H9 (cell line): Measurements from ENCODE around the gene CLCN2. TPM values are rescaled to one million over a fixed set of nuclear protein-coding genes. Genes with fewer than 3 reads are reported as not detected.

Experiments used
- DNase-seq: peaks from one replicate; pipeline ENCODE4 v3.0.0-alpha.2; 2017
- H2AFZ ChIP-seq: one replicate; pipeline ENCODE4 v1.6.1; 2013; ENCODE audit warnings: mild to moderate bottlenecking, low read length, control low read depth, moderate library complexity
- H2AK5ac ChIP-seq: 2 replicates; pipeline ENCODE4 v1.6.1; 2013; ENCODE audit warnings: low read length, control low read depth, mixed read lengths; ENCODE audit not compliant: insufficient read length
- H2BK120ac ChIP-seq: one replicate; pipeline ENCODE4 v1.6.1; 2013; ENCODE audit warnings: low read depth, mild to moderate bottlenecking, low read length, control low read depth, inconsistent platforms; ENCODE audit not compliant: poor library complexity, severe bottlenecking
- H2BK12ac ChIP-seq: 2 replicates; pipeline ENCODE4 v1.6.1; 2013; ENCODE audit warnings: low read length, control low read depth, mixed read lengths, low read depth; ENCODE audit not compliant: insufficient read length
- H2BK15ac ChIP-seq: 2 replicates; pipeline ENCODE4 v1.6.1; 2013; ENCODE audit warnings: low read depth, low read length, control low read depth
- H2BK20ac ChIP-seq: one replicate; pipeline ENCODE4 v1.6.1; 2013; ENCODE audit warnings: low read depth, mild to moderate bottlenecking, low read length, control low read depth, inconsistent platforms; ENCODE audit not compliant: poor library complexity, severe bottlenecking
- H2BK5ac ChIP-seq: 2 replicates; pipeline ENCODE4 v1.6.1; 2013; ENCODE audit warnings: low read length, control low read depth, mixed read lengths; ENCODE audit not compliant: insufficient read length
- H3K14ac ChIP-seq: 2 replicates; pipeline ENCODE4 v1.6.1; 2013; ENCODE audit warnings: low read length, control low read depth; ENCODE audit not compliant: insufficient read depth
- H3K18ac ChIP-seq: 2 replicates; pipeline ENCODE4 v1.6.1; 2013; ENCODE audit warnings: low read depth, mild to moderate bottlenecking, mixed read lengths, low read length, control low read depth; ENCODE audit not compliant: insufficient read length
- H3K23ac ChIP-seq: 2 replicates; pipeline ENCODE4 v1.6.1; 2013; ENCODE audit warnings: low read length, control low read depth, mixed read lengths, low read depth; ENCODE audit not compliant: insufficient read length
- H3K23me2 ChIP-seq: 2 replicates; pipeline ENCODE4 v1.6.1; 2013; ENCODE audit warnings: low read depth, mild to moderate bottlenecking, mixed read lengths, low read length, control low read depth; ENCODE audit not compliant: insufficient read length, poor library complexity, severe bottlenecking
- H3K27ac ChIP-seq: 2 replicates; pipeline ENCODE4 v1.5.1; 2013; ENCODE audit warnings: low read length, control low read depth, mixed read lengths, low read depth; ENCODE audit not compliant: insufficient read length
- H3K27me3 ChIP-seq: 2 replicates; pipeline ENCODE4 v1.6.1; 2013; ENCODE audit warnings: low read length, control low read depth, inconsistent platforms; ENCODE audit not compliant: insufficient read depth
- H3K4ac ChIP-seq: 2 replicates; pipeline ENCODE4 v1.6.1; 2013; ENCODE audit warnings: low read depth, mild to moderate bottlenecking, control low read depth, inconsistent platforms, low read length, moderate library complexity
- H3K4me1 ChIP-seq: 2 replicates; pipeline ENCODE4 v1.6.1; 2013; ENCODE audit warnings: low read length, control low read depth, inconsistent platforms; ENCODE audit not compliant: insufficient read depth
- H3K4me2 ChIP-seq: 2 replicates; pipeline ENCODE4 v1.6.1; 2013; ENCODE audit warnings: low read length, control low read depth, mixed read lengths; ENCODE audit not compliant: insufficient read length, insufficient read depth
- H3K56ac ChIP-seq: 2 replicates; pipeline ENCODE4 v1.6.1; 2013; ENCODE audit warnings: low read depth, mild to moderate bottlenecking, mixed read lengths, low read length, control low read depth; ENCODE audit not compliant: insufficient read length
- H3K79me1 ChIP-seq: 2 replicates; pipeline ENCODE4 v1.6.1; 2013; ENCODE audit warnings: low read depth, mild to moderate bottlenecking, moderate library complexity, low read length, control low read depth, inconsistent platforms; ENCODE audit not compliant: insufficient read depth, poor library complexity, severe bottlenecking
- H3K79me2 ChIP-seq: 2 replicates; pipeline ENCODE4 v1.6.1; 2013; ENCODE audit warnings: low read length, control low read depth, inconsistent platforms; ENCODE audit not compliant: insufficient read depth
- H3K9ac ChIP-seq: 2 replicates; pipeline ENCODE4 v1.6.1; 2013; ENCODE audit warnings: low read length, control low read depth, mixed read lengths; ENCODE audit not compliant: insufficient read length; ENCODE audit errors: extremely low read depth
- H3K9me3 ChIP-seq: one replicate; pipeline ENCODE4 v1.6.1; 2013; ENCODE audit warnings: low read depth, low read length, inconsistent platforms; ENCODE audit not compliant: control insufficient read depth
- H3T11ph ChIP-seq: one replicate; pipeline ENCODE4 v1.6.1; 2013; ENCODE audit warnings: mild to moderate bottlenecking, low read length, control low read depth, inconsistent platforms
- H4K20me1 ChIP-seq: one replicate; pipeline ENCODE4 v1.6.1; 2013; ENCODE audit not compliant: control insufficient read depth, insufficient read length, insufficient read depth
- H4K5ac ChIP-seq: 2 replicates; pipeline ENCODE4 v1.6.1; 2013; ENCODE audit warnings: low read depth, mild to moderate bottlenecking, mixed read lengths, low read length, control low read depth; ENCODE audit not compliant: insufficient read length
- H4K8ac ChIP-seq: replicated peaks from 2 replicates; pipeline ENCODE4 v1.6.1; 2013; ENCODE audit warnings: low read length, control low read depth, mixed read lengths, low read depth; ENCODE audit not compliant: insufficient read length
- H4K91ac ChIP-seq: 2 replicates; pipeline ENCODE4 v1.6.1; 2013; ENCODE audit warnings: low read depth, mild to moderate bottlenecking, moderate library complexity, mixed read lengths, low read length, control low read depth; ENCODE audit not compliant: insufficient read length
- H3K27ac Mint-ChIP-seq, 3 experiments: 2 replicates in 2 of 3; 3 replicates in 1 of 3; pipeline ENCODE4 v1.8.0; 2020 to 2021; ENCODE audit warnings: mixed read lengths in 3 of 3, mild to moderate bottlenecking in 1 of 3, moderate library complexity in 1 of 3
- H3K27me3 Mint-ChIP-seq: 2 replicates; pipeline ENCODE4 v1.8.0; 2021; ENCODE audit warnings: low read depth, mild to moderate bottlenecking, moderate library complexity, mixed read lengths
- H3K36me3 Mint-ChIP-seq, 3 experiments: 2 replicates in 2 of 3; 3 replicates in 1 of 3; pipeline ENCODE4 v1.8.0; 2020 to 2021; ENCODE audit warnings: low read depth in 3 of 3, mixed read lengths in 3 of 3; ENCODE audit not compliant: insufficient read depth in 1 of 3
- H3K4me1 Mint-ChIP-seq, 2 experiments: 2 replicates each; pipeline ENCODE4 v1.8.0; 2020; ENCODE audit warnings: mixed read lengths in 2 of 2
- H3K4me3 Mint-ChIP-seq, 2 experiments: 2 replicates in 1 of 2; 3 replicates in 1 of 2; pipeline ENCODE4 v1.8.0; 2020 to 2021; ENCODE audit warnings: mild to moderate bottlenecking in 2 of 2, mixed read lengths in 2 of 2, moderate library complexity in 1 of 2
- H3K9me3 Mint-ChIP-seq, 2 experiments: 2 replicates in 1 of 2; 3 replicates in 1 of 2; pipeline ENCODE4 v1.8.0; 2020; ENCODE audit warnings: mild to moderate bottlenecking in 2 of 2, mixed read lengths in 2 of 2, moderate library complexity in 1 of 2
- WGBS: extraction: QIAGEN DNeasy Blood & Tissue Kit; methylation state at CpG from one replicate; pipeline ENCODE4 v1.1.7; 2013; ENCODE audit warnings: missing lambda C conversion rate, low lambda C conversion rate, mixed read lengths; ENCODE audit not compliant: insufficient read length; ENCODE audit errors: extremely low coverage; 5-methylcytosine and 5-hydroxymethylcytosine counted together
- total RNA-seq: library from RNA; stranded (reverse); gene quantifications from 2 replicates; pipeline ENCODE4 v1.2.1, GENCODE V29; 2021
- TF ChIP-seq, protein P1 (sequence below): fragments of 200-600 bp; sonication (generic); conservative IDR thresholded peaks from 3 replicates; pipeline ENCODE4 v1.8.0; 2021; ENCODE audit warnings: antibody characterized with exemption, mild to moderate bottlenecking

The CLCN2 gene
- total RNA-seq, 1 experiment from 2014 or later, result 17.2 TPM

- TF ChIP-seq, protein P1, sequence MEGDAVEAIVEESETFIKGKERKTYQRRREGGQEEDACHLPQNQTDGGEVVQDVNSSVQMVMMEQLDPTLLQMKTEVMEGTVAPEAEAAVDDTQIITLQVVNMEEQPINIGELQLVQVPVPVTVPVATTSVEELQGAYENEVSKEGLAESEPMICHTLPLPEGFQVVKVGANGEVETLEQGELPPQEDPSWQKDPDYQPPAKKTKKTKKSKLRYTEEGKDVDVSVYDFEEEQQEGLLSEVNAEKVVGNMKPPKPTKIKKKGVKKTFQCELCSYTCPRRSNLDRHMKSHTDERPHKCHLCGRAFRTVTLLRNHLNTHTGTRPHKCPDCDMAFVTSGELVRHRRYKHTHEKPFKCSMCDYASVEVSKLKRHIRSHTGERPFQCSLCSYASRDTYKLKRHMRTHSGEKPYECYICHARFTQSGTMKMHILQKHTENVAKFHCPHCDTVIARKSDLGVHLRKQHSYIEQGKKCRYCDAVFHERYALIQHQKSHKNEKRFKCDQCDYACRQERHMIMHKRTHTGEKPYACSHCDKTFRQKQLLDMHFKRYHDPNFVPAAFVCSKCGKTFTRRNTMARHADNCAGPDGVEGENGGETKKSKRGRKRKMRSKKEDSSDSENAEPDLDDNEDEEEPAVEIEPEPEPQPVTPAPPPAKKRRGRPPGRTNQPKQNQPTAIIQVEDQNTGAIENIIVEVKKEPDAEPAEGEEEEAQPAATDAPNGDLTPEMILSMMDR, result no peak
- H3K4me1 ChIP-seq, result no peaks in the 10 kb centered on the region
- H3K4me3 Mint-ChIP-seq, result peak overlapping the region in 1 of 2 experiments; percentile 63; a peak in 4 of 5 replicates
- no peaks in the 10 kb centered on the region; a peak in 1 of 5 replicates for H3K9me3 Mint-ChIP-seq
- H2BK15ac ChIP-seq, result no peak overlapping the region
- H3K4me2 ChIP-seq, result no peak overlapping the region
- no peak overlapping the region for H3K23ac ChIP-seq
- H4K20me1 ChIP-seq, result peaks cover 4% of the 10 kb centered on the region
- no peak overlapping the region for H4K8ac ChIP-seq
- peak overlapping the region in 2 of 3 experiments; percentile 6 to 90; a peak in 3 of 7 replicates for H3K27ac Mint-ChIP-seq
- H2AK5ac ChIP-seq, result no peak overlapping the region
- no peak overlapping the region for H2BK12ac ChIP-seq
- no peaks in the 10 kb centered on the region; the same call in 1 of the 2 replicates for H3K27me3 Mint-ChIP-seq
- no peak overlapping the region for H2BK20ac ChIP-seq
- no peak for DNase-seq
- peaks cover 10% of the 10 kb centered on the region for H3K23me2 ChIP-seq
- WGBS, result no CpG with 5 or more reads among the region's 7 CpGs
- no peak overlapping the region for H4K5ac ChIP-seq
- no peak overlapping the region for H3K18ac ChIP-seq
- H2AFZ ChIP-seq, result no peak overlapping the region
- no peak overlapping the region for H3K4ac ChIP-seq
- H3K56ac ChIP-seq, result no peak overlapping the region
- H3K79me1 ChIP-seq, result no peaks in the 10 kb centered on the region
- no peak overlapping the region for H3K9ac ChIP-seq
- H3K4me1 Mint-ChIP-seq, result peaks cover 34 to 37% of the 10 kb centered on the region in 2 experiments
- H4K91ac ChIP-seq, result no peak overlapping the region
- H2BK5ac ChIP-seq, result no peak overlapping the region
- no peak overlapping the region for H3K14ac ChIP-seq
- H3K79me2 ChIP-seq, result no peaks in the 10 kb centered on the region
- H3K27me3 ChIP-seq, result no peaks in the 10 kb centered on the region
- no peak overlapping the region for H2BK120ac ChIP-seq
- H3K36me3 Mint-ChIP-seq, result peaks cover 22 to 44% (median 29%) of the 10 kb centered on the region in 3 experiments
- no peak overlapping the region for H3K27ac ChIP-seq
- H3T11ph ChIP-seq, result no peak overlapping the region
- no peaks in the 10 kb centered on the region for H3K9me3 ChIP-seq
These were observed 23.4 kb downstream of the CLCN2 start for GRCh38 chr3:184337981-184338380.
